ENCODE data around the gene PUS7L.

PUS7L gene

DNA sequence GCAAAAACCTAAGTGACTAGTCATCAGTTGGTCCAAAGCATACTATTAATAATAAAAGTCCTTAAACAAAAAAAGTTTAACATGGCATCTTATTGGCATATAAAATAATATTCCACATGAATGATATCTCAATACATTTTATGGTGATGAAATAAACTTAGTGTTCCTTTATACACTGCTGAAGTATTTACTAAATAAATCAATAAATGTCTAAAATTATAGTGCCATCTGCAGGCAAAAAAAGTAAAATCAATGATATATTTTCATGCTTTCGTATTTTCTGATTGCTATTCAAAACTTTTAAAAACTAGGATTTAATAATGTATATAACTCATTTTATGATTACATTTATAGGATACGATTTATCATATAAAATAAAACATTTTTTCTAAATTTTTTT is 30.5 kb downstream of the PUS7L start:
- Histone ChIP-seq H3K27me3 (ENCODE audit: insufficient read depth, poor library complexity, severe bottlenecking) (no peaks in the 10 kb centered on the region), H3K4me3 (replicated peaks; ENCODE audit: insufficient read depth, low read length) (no peak overlapping the region), H3K27ac (replicated peaks) (no peak overlapping the region)
- no peak for DNase-seq (ENCODE audit: low read depth in 1 of 2, low spot score in 1 of 2)
- TF ChIP-seq, protein P1, sequence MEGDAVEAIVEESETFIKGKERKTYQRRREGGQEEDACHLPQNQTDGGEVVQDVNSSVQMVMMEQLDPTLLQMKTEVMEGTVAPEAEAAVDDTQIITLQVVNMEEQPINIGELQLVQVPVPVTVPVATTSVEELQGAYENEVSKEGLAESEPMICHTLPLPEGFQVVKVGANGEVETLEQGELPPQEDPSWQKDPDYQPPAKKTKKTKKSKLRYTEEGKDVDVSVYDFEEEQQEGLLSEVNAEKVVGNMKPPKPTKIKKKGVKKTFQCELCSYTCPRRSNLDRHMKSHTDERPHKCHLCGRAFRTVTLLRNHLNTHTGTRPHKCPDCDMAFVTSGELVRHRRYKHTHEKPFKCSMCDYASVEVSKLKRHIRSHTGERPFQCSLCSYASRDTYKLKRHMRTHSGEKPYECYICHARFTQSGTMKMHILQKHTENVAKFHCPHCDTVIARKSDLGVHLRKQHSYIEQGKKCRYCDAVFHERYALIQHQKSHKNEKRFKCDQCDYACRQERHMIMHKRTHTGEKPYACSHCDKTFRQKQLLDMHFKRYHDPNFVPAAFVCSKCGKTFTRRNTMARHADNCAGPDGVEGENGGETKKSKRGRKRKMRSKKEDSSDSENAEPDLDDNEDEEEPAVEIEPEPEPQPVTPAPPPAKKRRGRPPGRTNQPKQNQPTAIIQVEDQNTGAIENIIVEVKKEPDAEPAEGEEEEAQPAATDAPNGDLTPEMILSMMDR (IDR thresholded peaks at IDR 0.05; ENCODE audit: insufficient read depth, low read length): no peak
- TF ChIP-seq GABPA (IDR thresholded peaks at IDR 0.05; ENCODE audit: low read depth) (no peak), SPI1 (IDR thresholded peaks at IDR 0.05; ENCODE audit: borderline replicate concordance, low read depth) (no peak), POLR2AphosphoS5 (IDR thresholded peaks at IDR 0.05; ENCODE audit: low read depth) (no peak)
- TF ChIP-seq, protein P2, sequence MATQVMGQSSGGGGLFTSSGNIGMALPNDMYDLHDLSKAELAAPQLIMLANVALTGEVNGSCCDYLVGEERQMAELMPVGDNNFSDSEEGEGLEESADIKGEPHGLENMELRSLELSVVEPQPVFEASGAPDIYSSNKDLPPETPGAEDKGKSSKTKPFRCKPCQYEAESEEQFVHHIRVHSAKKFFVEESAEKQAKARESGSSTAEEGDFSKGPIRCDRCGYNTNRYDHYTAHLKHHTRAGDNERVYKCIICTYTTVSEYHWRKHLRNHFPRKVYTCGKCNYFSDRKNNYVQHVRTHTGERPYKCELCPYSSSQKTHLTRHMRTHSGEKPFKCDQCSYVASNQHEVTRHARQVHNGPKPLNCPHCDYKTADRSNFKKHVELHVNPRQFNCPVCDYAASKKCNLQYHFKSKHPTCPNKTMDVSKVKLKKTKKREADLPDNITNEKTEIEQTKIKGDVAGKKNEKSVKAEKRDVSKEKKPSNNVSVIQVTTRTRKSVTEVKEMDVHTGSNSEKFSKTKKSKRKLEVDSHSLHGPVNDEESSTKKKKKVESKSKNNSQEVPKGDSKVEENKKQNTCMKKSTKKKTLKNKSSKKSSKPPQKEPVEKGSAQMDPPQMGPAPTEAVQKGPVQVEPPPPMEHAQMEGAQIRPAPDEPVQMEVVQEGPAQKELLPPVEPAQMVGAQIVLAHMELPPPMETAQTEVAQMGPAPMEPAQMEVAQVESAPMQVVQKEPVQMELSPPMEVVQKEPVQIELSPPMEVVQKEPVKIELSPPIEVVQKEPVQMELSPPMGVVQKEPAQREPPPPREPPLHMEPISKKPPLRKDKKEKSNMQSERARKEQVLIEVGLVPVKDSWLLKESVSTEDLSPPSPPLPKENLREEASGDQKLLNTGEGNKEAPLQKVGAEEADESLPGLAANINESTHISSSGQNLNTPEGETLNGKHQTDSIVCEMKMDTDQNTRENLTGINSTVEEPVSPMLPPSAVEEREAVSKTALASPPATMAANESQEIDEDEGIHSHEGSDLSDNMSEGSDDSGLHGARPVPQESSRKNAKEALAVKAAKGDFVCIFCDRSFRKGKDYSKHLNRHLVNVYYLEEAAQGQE (IDR thresholded peaks at IDR 0.05; ENCODE audit: insufficient replicate concordance, low read depth): no peak

DNA sequence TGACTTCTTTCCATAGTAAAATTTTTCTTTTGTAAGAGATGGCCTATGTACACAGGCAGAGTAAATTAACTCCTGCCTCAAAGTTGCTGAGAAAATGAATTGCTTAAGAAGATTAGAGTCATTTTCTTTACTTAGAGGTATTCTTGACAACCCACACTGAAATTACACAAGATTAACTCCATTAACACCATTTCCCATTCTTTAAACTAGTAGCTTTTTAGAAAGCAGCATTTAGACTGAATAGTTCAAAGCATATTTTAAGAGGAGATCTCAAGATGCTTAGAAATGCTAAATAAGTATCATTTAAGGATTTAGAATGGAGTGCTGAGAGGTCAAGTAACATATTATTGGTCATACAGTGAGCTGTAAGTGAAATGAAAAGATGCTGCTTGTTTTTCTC is 35.5 kb downstream of the PUS7L start:
- no peak for DNase-seq (ENCODE audit: low read depth in 1 of 2, low spot score in 1 of 2)

DNA sequence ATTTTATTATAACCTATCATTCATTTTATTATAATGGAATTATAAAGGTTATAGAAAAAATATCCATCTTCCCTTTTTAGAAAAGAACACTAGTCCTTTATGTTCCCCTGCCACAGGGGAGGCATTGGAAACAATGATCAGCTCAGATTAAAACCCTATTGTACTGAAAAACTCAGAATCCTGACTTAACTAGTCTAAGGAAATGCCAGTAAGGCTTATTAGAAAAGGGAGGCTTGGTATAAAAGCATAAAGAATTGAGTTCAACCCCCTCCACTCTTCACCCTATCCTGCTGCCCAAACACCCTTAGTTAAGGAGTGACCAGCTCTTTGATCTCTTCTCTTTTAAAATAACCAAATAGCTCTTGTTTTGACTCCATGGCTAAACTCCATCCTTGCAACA is 36.0 kb downstream of the PUS7L start:
- no peaks in the 10 kb centered on the region for H3K27me3 ChIP-seq (ENCODE audit: insufficient read depth, poor library complexity, severe bottlenecking)
- TF ChIP-seq, protein P1 (IDR thresholded peaks at IDR 0.05; ENCODE audit: insufficient read depth, low read length): no peak
- no peak for TF ChIP-seq SPI1 (IDR thresholded peaks at IDR 0.05; ENCODE audit: borderline replicate concordance, low read depth)
- TF ChIP-seq POLR2AphosphoS5 (IDR thresholded peaks at IDR 0.05; ENCODE audit: low read depth): no peak
- no peak for TF ChIP-seq GABPA (IDR thresholded peaks at IDR 0.05; ENCODE audit: low read depth)
- TF ChIP-seq, protein P2 (IDR thresholded peaks at IDR 0.05; ENCODE audit: insufficient replicate concordance, low read depth): no peak
- no peak overlapping the region for H3K4me3 ChIP-seq (replicated peaks; ENCODE audit: insufficient read depth, low read length)
- no peak overlapping the region for H3K27ac ChIP-seq (replicated peaks)
- no peak for DNase-seq (ENCODE audit: low read depth in 1 of 2, low spot score in 1 of 2)

More for the DNA sequence above, 35.5 kb downstream of the PUS7L start:
- Histone ChIP-seq H3K27me3 (ENCODE audit: insufficient read depth, poor library complexity, severe bottlenecking) (no peaks in the 10 kb centered on the region), H3K27ac (replicated peaks) (no peak overlapping the region), H3K4me3 (replicated peaks; ENCODE audit: insufficient read depth, low read length) (no peak overlapping the region)
- TF ChIP-seq, protein P2 (IDR thresholded peaks at IDR 0.05; ENCODE audit: insufficient replicate concordance, low read depth): no peak
- TF ChIP-seq, protein P1 (IDR thresholded peaks at IDR 0.05; ENCODE audit: insufficient read depth, low read length): no peak
- TF ChIP-seq GABPA (IDR thresholded peaks at IDR 0.05; ENCODE audit: low read depth): no peak
- no peak for TF ChIP-seq SPI1 (IDR thresholded peaks at IDR 0.05; ENCODE audit: borderline replicate concordance, low read depth)
- no peak for TF ChIP-seq POLR2AphosphoS5 (IDR thresholded peaks at IDR 0.05; ENCODE audit: low read depth)
